Gastrocnemius medialis (tissue), 4 donors: ENCODE measurements around the gene CCR9. TPM values are rescaled to one million over a fixed set of nuclear protein-coding genes. Genes with fewer than 3 reads are reported as not detected.

Source experiments
- ATAC-seq, 2 donors: fragments of 150-250 bp; one replicate each; pipeline ENCODE4 v1.9.1; 2016
- DNase-seq, 2 donors: peaks; one replicate each; pipeline ENCODE4 v3.0.0-alpha.2; 2019
- H3K27ac ChIP-seq, 4 donors: fragments of 200-600 bp; sonication (generic); 1 replicate in 1 of 4; 2 replicates in 3 of 4; pipeline ENCODE4 v1.5.1; 2016 to 2018; ENCODE audit warnings: mild to moderate bottlenecking in 2 of 4, moderate library complexity in 1 of 4
- H3K27me3 ChIP-seq, 3 donors: fragments of 200-600 bp; sonication (generic) in 2 of 3; 1 replicate in 1 of 3; 2 replicates in 2 of 3; pipeline versions ENCODE4 v1.5.1 to v1.6.0; 2016 to 2019; ENCODE audit warnings: mild to moderate bottlenecking in 1 of 3, moderate library complexity in 1 of 3
- H3K36me3 ChIP-seq, 2 donors: fragments of 200-600 bp; sonication (generic) in 1 of 2; one replicate each; pipeline ENCODE4 v1.5.1; 2017 to 2018
- H3K4me1 ChIP-seq, 2 donors: fragments of 200-600 bp; sonication (generic) in 1 of 2; one replicate each; pipeline ENCODE4 v1.5.1; 2016 to 2017; ENCODE audit warnings: mild to moderate bottlenecking in 2 of 2
- H3K4me3 ChIP-seq, 4 donors: fragments of 200-600 bp; sonication (generic) in 3 of 4; 1 replicate in 1 of 4; 2 replicates in 3 of 4; pipeline ENCODE4 v1.5.1; 2016 to 2019; ENCODE audit warnings: mild to moderate bottlenecking in 2 of 4
- H3K9me3 ChIP-seq, 3 donors: fragments of 200-600 bp; sonication (generic) in 2 of 3; 1 replicate in 1 of 3; 2 replicates in 2 of 3; pipeline ENCODE4 v1.5.1; 2016 to 2019
- CTCF ChIP-seq, 5 experiments: fragments of 450-650 bp in 3 of 5; fragments of 200-600 bp in 2 of 5; sonication (generic) in 2 of 5; IDR thresholded peaks in 4 of 5; conservative IDR thresholded peaks in 1 of 5; 1 replicate in 4 of 5; 2 replicates in 1 of 5; pipeline ENCODE4 v1.5.1; 2016 to 2019; ENCODE audit warnings: antibody characterized with exemption in 5 of 5, mild to moderate bottlenecking in 3 of 5, moderate library complexity in 3 of 5
- POLR2A ChIP-seq, 2 donors: fragments of 450-650 bp; IDR thresholded peaks; one replicate each; pipeline ENCODE4 v1.6.1; 2017; ENCODE audit warnings: antibody characterized with exemption in 2 of 2, mild to moderate bottlenecking in 2 of 2, moderate library complexity in 2 of 2
- in situ Hi-C, 4 donors: fragments of 200-750 bp; cut with MboI; loops; one replicate each; pipeline versions ENCODE4 v1.15.0 to v1.8.0; 2017; ENCODE audit warnings: low sequenced_read_pairs in 4 of 4
- intact Hi-C: fragments of 100-400 bp; cut with DNase I; formaldehyde crosslinking; loops from one replicate; pipeline ENCODE4 v1.15.1; 2023; ENCODE audit warnings: low total_unique reads
- total RNA-seq, 4 donors: library from RNA; depleted of rRNA; stranded (reverse); fragments of >200 nt; gene quantifications; one replicate each; pipeline versions ENCODE4 v1.1.0 to v1.2.3, GENCODE V29; 2016

The CCR9 gene
- total RNA-seq, 4 donors from 2014 or later: 0.09 to 0.13 TPM; not detected in 2

GRCh38 chr3:45910892-45911291, 24.5 kb downstream of the CCR9 start:
- TF ChIP-seq POLR2A (IDR thresholded peaks at IDR 0.05) (no peak), CTCF (IDR thresholded peaks at IDR 0.05 in 4 of 5, conservative IDR thresholded peaks at IDR 0.05 in 1 of 5) (no peak)
- in situ Hi-C loops: loop anchor here in 3 of 4 donors (25.0 kb wide), 1 partner anchor 149 kb away; no protein-coding TSS in a partner anchor
- Histone ChIP-seq H3K27ac (no peak overlapping the region), H3K9me3 (no peaks in the 10 kb centered on the region), H3K27me3 (no peaks in the 10 kb centered on the region), H3K4me1 (peaks cover 3 to 19% of the 10 kb centered on the region in 2 donors), H3K4me3 (no peak overlapping the region), H3K36me3 (no peaks in the 10 kb centered on the region)
- intact Hi-C loops: no loop called here
- ATAC-seq (no peak), DNase-seq (no peak)

- peaks cover 3 to 17% of the 10 kb centered on the region in 2 donors for H3K4me1 ChIP-seq
- ATAC-seq (no peak), DNase-seq (no peak)
- no peaks in the 10 kb centered on the region for H3K9me3 ChIP-seq
- in situ Hi-C loops (loop anchor here in 3 of 4 donors (25.0 kb wide), 1 partner anchor 149 kb away; no protein-coding TSS in a partner anchor), intact Hi-C loops (no loop called here)
- H3K27ac ChIP-seq: no peak overlapping the region
- H3K4me3 ChIP-seq: no peak overlapping the region
- no peaks in the 10 kb centered on the region for H3K27me3 ChIP-seq
- no peaks in the 10 kb centered on the region for H3K36me3 ChIP-seq
- TF ChIP-seq CTCF (IDR thresholded peaks at IDR 0.05 in 4 of 5, conservative IDR thresholded peaks at IDR 0.05 in 1 of 5) (no peak), POLR2A (IDR thresholded peaks at IDR 0.05) (no peak)
Observed at GRCh38 chr3:45911511-45912226, 25.3 kb downstream of the CCR9 start.

GRCh38 chr3:45912435-45912834, 26.1 kb downstream of the CCR9 start:
- in situ Hi-C loops (loop anchor here in 3 of 4 donors (25.0 kb wide), 1 partner anchor 150 kb away; no protein-coding TSS in a partner anchor), intact Hi-C loops (no loop called here)
- Histone ChIP-seq H3K9me3 (no peaks in the 10 kb centered on the region), H3K36me3 (no peaks in the 10 kb centered on the region), H3K4me3 (no peak overlapping the region), H3K27ac (no peak overlapping the region), H3K4me1 (peaks cover 0 to 9% of the 10 kb centered on the region in 2 donors), H3K27me3 (no peaks in the 10 kb centered on the region)
- TF ChIP-seq CTCF (IDR thresholded peaks at IDR 0.05 in 4 of 5, conservative IDR thresholded peaks at IDR 0.05 in 1 of 5) (no peak), POLR2A (IDR thresholded peaks at IDR 0.05) (no peak)
- ATAC-seq (no peak), DNase-seq (no peak)

GRCh38 chr3:45914362-45915058, 28.2 kb downstream of the CCR9 start:
- Histone ChIP-seq H3K27me3 (no peaks in the 10 kb centered on the region), H3K36me3 (peaks cover 0 to 14% of the 10 kb centered on the region in 2 donors), H3K4me1 (no peaks in the 10 kb centered on the region), H3K9me3 (no peaks in the 10 kb centered on the region), H3K4me3 (no peak overlapping the region), H3K27ac (no peak overlapping the region)
- TF ChIP-seq POLR2A (IDR thresholded peaks at IDR 0.05): no peak
- no peak for TF ChIP-seq CTCF (IDR thresholded peaks at IDR 0.05 in 4 of 5, conservative IDR thresholded peaks at IDR 0.05 in 1 of 5)
- intact Hi-C loops: no loop called here
- ATAC-seq: no peak
- DNase-seq: no peak
- in situ Hi-C loops: loop anchor here in 3 of 4 donors (25.0 kb wide), 1 partner anchor 152 kb away; no protein-coding TSS in a partner anchor
